Fibroblast of lung (primary cell): ENCODE data around the gene SOCS4. TPM values are rescaled to one million over a fixed set of nuclear protein-coding genes. Genes with fewer than 3 reads are reported as not detected.
"Not testable (repeated sequence)": the region's sequence is repeated elsewhere in the genome, so short reads cannot be mapped to it uniquely, and the experiment has no call there.

Experiments
- DNase-seq, 2 donors: peaks; one replicate each; pipeline versions ENCODE4 v3.0.0 to v3.0.0-alpha.2; 2010; ENCODE audit warnings: low read depth in 2 of 2
- H2AFZ ChIP-seq: 2 replicates; pipeline ENCODE4 v1.5.1; 2012; ENCODE audit warnings: low read length, control low read depth, inconsistent platforms
- H3K27ac ChIP-seq: 2 replicates; pipeline ENCODE4 v1.5.1; 2011; ENCODE audit warnings: low read length, control low read depth; ENCODE audit not compliant: insufficient read depth
- H3K27me3 ChIP-seq: 2 replicates; pipeline ENCODE4 v1.5.1; 2011; ENCODE audit warnings: mild to moderate bottlenecking, low read length; ENCODE audit not compliant: control insufficient read depth, insufficient read depth
- H3K36me3 ChIP-seq: 2 replicates; pipeline ENCODE4 v1.5.1; 2011; ENCODE audit warnings: low read length; ENCODE audit not compliant: control insufficient read depth, insufficient read depth
- H3K4me1 ChIP-seq: 2 replicates; pipeline ENCODE4 v1.5.1; 2011; ENCODE audit warnings: low read length; ENCODE audit not compliant: control insufficient read depth, insufficient read depth; ENCODE audit errors: extremely low read depth
- H3K4me2 ChIP-seq: 2 replicates; pipeline ENCODE4 v1.5.1; 2011; ENCODE audit warnings: low read length, control low read depth; ENCODE audit not compliant: insufficient read depth; ENCODE audit errors: extremely low read depth
- H3K4me3 ChIP-seq, 4 experiments: fragments of 200-600 bp in 1 of 4; sonication (generic) in 1 of 4; replicated peaks in 1 of 4; 2 replicates each; pipeline ENCODE4 v1.5.1; 2011 to 2016; ENCODE audit warnings: low read length in 4 of 4, low read depth in 3 of 4, mild to moderate bottlenecking in 3 of 4, control low read depth in 2 of 4, inconsistent platforms in 1 of 4, mixed read lengths in 1 of 4; ENCODE audit not compliant: insufficient read depth in 1 of 4; ENCODE audit errors: control extremely low read depth in 1 of 4
- H3K79me2 ChIP-seq: 2 replicates; pipeline ENCODE4 v1.5.1; 2012; ENCODE audit warnings: mild to moderate bottlenecking, low read length, inconsistent platforms; ENCODE audit not compliant: control insufficient read depth, insufficient read depth
- H3K9ac ChIP-seq: 2 replicates; pipeline ENCODE4 v1.5.1; 2011; ENCODE audit warnings: mild to moderate bottlenecking, low read length, control low read depth; ENCODE audit not compliant: insufficient read depth
- H3K9me3 ChIP-seq: 2 replicates; pipeline ENCODE4 v1.5.1; 2012; ENCODE audit warnings: low read depth, low read length; ENCODE audit not compliant: control insufficient read depth, insufficient read depth
- H4K20me1 ChIP-seq: 2 replicates; pipeline ENCODE4 v1.5.1; 2011; ENCODE audit warnings: low read length; ENCODE audit not compliant: control insufficient read depth, insufficient read depth; ENCODE audit errors: extremely low read depth
- CTCF ChIP-seq, 2 donors: IDR thresholded peaks in 1 of 2; conservative IDR thresholded peaks in 1 of 2; 1 replicate in 1 of 2; 2 replicates in 1 of 2; pipeline ENCODE4 v1.5.1; 2011 to 2012; ENCODE audit warnings: low read length in 2 of 2, control low read depth in 1 of 2, inconsistent platforms in 1 of 2, low read depth in 1 of 2, mild to moderate bottlenecking in 1 of 2
- EZH2 ChIP-seq: IDR thresholded peaks from 2 replicates; pipeline ENCODE4 v1.5.1; 2012; ENCODE audit warnings: low read length, control low read depth, mild to moderate bottlenecking; ENCODE audit errors: missing control alignments
- polyA plus RNA-seq, 2 donors: library from polyadenylated mRNA; depleted of rRNA in 1 of 2; stranded (reverse) in 1 of 2; unstranded in 1 of 2; fragments of >200 nt; gene quantifications; 2 replicates each; pipeline ENCODE4 v1.2.1, GENCODE V29; 2011 to 2012; ENCODE audit warnings: missing spikeins in 1 of 2
- total RNA-seq: library from RNA; depleted of rRNA; stranded (reverse); fragments of >200 nt; gene quantifications from 2 replicates; pipeline ENCODE4 v1.2.1, GENCODE V29; 2014

Gene SOCS4
- total and polyA plus RNA-seq, 2 donors (not counting 1 experiment from before 2014, with no cell fraction given): 11.5 to 19.2 TPM

GRCh38 chr14:55062517-55063351 lies 35.7 kb downstream of the SOCS4 start:
- peaks cover 12% of the 10 kb centered on the region for H3K36me3 ChIP-seq
- H3K4me3 ChIP-seq: no peak overlapping the region
- H3K9ac ChIP-seq: no peak overlapping the region
- no peaks in the 10 kb centered on the region for H3K9me3 ChIP-seq
- peaks cover 50% of the 10 kb centered on the region for H3K79me2 ChIP-seq
- no peak overlapping the region for H3K27ac ChIP-seq
- TF ChIP-seq CTCF (conservative IDR thresholded peaks at IDR 0.05 in 1 of 2, IDR thresholded peaks at IDR 0.05 in 1 of 2; ENCODE audit: low read depth in 1 of 2, low read length in 2 of 2) (no peak), EZH2 (no peak)
- no peak overlapping the region for H3K4me2 ChIP-seq
- peak in 1 of 2 donors; percentile 18 for DNase-seq
- H2AFZ ChIP-seq: no peak overlapping the region
- no peaks in the 10 kb centered on the region for H3K27me3 ChIP-seq
- no peaks in the 10 kb centered on the region for H4K20me1 ChIP-seq
- H3K4me1 ChIP-seq: peaks cover 2% of the 10 kb centered on the region

- not testable (repeated sequence) for H3K9ac ChIP-seq, DNase-seq, H3K27ac ChIP-seq, H3K27me3 ChIP-seq, H4K20me1 ChIP-seq, H2AFZ ChIP-seq, H3K4me3 ChIP-seq, H3K4me2 ChIP-seq, H3K36me3 ChIP-seq, H3K9me3 ChIP-seq, H3K4me1 ChIP-seq
- H3K79me2 ChIP-seq: peaks cover 29% of the 10 kb centered on the region
These were observed 37.9 kb downstream of the SOCS4 start for GRCh38 chr14:55064896-55065295.

- Histone ChIP-seq H3K27me3 (no peaks in the 10 kb centered on the region), H3K79me2 (peaks cover 25% of the 10 kb centered on the region), H3K4me1 (peaks cover 2% of the 10 kb centered on the region), H2AFZ (no peak overlapping the region), H4K20me1 (no peaks in the 10 kb centered on the region), H3K4me2 (no peak overlapping the region), H3K36me3 (peaks cover 9% of the 10 kb centered on the region), H3K27ac (peak overlapping the region; percentile 17), H3K9ac (no peak overlapping the region), H3K4me3 (no peak overlapping the region), H3K9me3 (no peaks in the 10 kb centered on the region)
- TF ChIP-seq EZH2 (no peak), CTCF (conservative IDR thresholded peaks at IDR 0.05 in 1 of 2, IDR thresholded peaks at IDR 0.05 in 1 of 2; ENCODE audit: low read depth in 1 of 2, low read length in 2 of 2) (no peak)
- no peak for DNase-seq
These were observed 38.4 kb downstream of the SOCS4 start for GRCh38 chr14:55065411-55065810.
